HG03565 (cell line): ENCODE results near the gene ARMS2.

Experiments used
- ATAC-seq: cut with Tn5 transposase; IDR thresholded peaks from one replicate; pipeline ENCODE4 v1.9.1; 2021; ENCODE audit warnings: mild to moderate bottlenecking, moderate library complexity; ENCODE audit not compliant: unreplicated experiment

Gene ARMS2

DNA sequence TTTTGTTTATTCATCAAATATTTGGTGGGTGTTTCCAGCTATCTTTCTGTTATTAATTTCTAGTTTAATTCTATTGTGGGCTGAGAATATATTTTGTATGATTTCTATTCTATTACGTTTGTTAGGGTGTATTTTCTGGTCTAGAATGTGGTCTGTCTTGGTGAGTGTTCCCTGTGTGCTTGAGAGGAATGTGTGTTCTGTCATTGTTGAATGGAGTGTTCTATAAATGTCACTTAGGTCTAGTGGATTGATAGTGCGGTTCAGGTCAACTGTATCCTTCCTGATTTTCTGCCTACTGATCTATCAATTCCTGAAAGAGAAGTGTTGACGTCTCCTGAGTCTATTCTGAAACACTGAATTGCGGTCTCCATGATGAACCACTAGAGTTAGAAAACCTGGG, 15.4 kb downstream of the ARMS2 start:
- no peak for ATAC-seq

- ATAC-seq: no peak
Measured at GRCh38 chr10:122471531-122472177, 17.2 kb downstream of the ARMS2 start.

DNA sequence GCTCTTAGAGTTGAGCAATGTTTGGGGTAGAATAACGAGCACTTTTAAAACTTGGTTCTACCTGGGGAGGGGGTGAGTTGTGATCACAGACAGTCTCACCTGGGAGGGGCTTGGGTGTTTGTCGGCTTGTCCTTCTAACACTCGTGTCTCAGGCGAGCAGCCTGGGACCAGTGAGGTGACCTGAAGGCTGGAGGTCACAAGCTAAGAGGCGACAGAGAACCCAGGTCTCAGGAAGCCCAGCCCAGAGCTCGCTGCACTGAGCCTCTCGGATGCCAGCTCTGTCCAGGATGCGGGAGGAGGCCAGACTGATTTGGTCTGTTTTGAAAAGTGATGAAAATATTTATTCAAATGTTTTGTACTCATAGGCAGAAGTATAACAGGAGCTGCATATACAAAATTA, 18.7 kb downstream of the ARMS2 start:
- no peak for ATAC-seq

GRCh38 chr10:122474131-122474818, 19.8 kb downstream of the ARMS2 start:
- no peak for ATAC-seq

DNA sequence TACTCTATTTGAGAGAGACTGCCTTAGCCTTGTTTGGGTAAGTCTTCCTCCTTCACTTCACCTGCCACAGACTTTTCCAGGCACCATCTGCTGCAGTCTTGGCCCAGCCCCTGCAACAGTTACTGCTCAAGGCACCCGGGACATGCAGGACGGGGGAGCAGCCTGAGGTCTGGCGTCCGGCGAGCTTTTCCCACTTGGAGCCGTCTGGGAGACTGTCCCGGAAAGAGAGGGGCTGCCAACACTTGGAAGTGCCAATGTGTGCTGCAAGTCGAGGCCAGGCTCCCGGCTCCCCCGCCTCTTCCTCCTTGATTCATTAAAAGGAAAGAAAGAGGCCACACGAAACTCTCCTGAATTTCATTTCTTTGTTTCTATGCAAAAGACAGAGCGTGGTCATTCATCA, 20.6 kb downstream of the ARMS2 start:
- ATAC-seq: no peak

DNA sequence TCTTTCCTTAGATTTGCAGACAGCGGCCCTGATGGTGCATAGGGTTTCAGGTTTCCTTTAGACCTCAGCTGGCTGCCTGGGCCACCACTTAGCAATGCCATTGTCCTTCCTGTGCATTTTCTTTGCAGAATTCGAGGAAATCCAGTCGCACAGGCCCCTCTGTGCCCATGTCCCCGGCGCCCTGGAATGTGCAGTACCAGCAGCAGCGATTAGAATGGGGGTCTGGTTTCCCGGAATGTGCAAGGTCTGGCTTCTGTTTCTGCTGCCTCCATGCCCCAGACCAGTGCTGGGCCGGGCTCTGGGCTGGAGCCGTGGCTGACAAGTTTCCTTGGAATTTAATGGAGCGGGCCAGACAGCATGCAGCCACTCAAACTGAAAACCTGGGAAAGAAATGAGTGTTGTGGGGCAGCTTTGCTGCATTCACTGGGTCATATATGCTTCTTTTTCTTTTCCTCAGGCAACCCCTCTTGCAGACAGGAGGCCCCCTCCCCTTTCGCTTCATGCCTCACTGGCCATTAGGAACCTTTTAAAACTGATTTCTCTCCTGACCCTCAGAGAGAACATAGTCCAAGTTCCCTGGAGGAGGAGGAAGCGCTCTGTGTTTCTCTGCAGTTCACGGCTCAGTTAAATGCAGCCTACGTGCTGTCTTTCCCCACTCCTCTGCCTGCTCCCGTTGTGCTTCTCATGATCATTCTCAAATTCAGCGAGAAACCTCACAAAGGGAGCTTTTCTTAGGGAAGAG, 21.3 kb downstream of the ARMS2 start:
- no peak for ATAC-seq

GRCh38 chr10:122476333-122476695, 21.9 kb downstream of the ARMS2 start:
- no peak for ATAC-seq

GRCh38 chr10:122477436-122477835, 23.0 kb downstream of the ARMS2 start:
- no peak for ATAC-seq

DNA sequence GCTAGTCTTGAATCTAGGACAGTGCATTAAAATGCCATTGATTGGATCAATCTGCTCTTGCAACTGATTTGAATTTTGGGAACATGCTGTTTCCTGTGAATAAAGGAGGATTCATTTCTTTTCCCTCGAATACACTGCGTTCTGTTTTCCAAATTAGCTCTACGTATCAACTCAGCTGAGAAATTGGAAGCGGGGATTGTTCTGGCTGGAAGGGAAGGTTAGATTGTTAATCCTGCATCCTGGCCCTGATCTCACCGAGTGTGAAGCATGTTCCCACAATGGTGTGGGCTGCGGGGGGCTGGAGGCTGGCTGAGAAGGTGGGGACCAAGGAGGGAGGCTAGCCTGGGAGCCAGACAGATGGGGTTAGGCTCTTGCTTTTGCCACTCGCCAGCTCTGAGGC, 24.5 kb downstream of the ARMS2 start:
- ATAC-seq: no peak

GRCh38 chr10:122480146-122480833, 25.8 kb downstream of the ARMS2 start:
- no peak for ATAC-seq

DNA sequence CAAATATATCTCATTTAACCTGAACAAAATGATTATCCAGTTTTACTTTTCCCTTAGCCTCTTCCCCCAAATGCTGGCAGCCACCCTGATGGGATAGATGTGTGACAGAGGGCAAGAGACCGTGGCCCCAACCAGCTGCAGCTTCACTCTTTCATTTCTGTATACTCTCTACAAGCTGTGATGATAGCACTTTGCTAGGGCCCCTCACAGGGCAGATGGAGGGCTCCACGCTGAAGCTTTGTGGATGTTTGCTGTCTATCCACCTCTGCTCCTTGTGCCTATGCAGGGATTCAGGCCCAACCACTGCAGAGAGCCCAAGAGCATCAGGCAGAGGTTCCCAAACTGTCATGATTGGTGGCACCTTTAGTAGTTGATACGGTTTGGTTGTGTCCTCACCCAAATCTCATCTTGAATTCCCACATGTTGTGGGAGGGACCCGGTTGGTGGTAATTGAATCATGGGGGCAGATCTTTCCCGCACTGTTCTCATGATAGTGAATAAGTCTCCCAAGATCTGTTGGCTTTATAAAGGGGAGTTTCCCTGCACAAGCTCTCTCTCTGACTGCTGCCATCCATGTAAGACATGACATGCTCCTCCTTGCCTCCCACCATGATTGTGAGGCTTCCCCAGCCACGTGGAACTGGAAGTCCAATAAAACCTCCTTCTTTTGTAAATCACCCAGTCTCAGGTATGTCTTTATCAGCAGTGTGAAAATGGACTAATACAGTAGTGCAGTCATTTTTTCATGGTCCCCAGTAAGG, 27.0 kb downstream of the ARMS2 start:
- no peak for ATAC-seq

DNA sequence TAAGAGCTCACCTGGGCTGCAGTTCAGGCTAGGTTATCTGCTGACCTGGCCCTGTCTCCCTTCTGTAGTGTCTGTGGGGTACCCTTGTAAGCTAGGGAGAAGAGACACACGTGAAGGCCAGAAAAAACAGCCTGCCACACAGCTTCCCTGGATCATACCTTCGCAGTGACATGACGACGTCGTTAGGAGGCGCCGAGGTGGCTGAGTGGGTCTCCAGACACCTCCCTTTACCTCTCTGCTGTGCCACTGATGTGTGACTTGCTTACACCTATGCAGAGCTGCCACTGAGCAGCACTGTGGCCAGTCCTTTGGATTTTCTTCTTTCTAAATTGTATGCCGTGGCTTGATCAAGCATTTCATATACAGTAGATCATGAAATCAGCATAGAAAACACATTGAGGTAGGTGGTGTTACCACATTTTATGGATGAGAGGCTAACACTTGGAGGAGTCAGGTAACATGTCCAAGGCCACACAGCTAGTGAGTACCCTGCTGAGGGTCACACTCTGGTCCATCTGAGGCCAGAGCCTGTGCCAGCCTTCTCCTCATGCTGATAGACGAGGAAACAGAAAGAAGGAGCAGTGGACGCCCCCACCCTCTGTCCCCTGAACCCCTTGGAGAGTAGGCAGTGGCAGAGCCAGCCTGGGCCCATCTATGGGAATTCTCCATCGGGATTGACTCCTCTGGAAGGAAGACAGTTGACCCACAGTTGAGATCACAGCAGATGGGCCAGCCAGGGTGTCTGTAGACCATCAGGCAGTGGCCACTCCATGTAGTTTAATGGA, 30.0 kb downstream of the ARMS2 start:
- ATAC-seq: no peak

DNA sequence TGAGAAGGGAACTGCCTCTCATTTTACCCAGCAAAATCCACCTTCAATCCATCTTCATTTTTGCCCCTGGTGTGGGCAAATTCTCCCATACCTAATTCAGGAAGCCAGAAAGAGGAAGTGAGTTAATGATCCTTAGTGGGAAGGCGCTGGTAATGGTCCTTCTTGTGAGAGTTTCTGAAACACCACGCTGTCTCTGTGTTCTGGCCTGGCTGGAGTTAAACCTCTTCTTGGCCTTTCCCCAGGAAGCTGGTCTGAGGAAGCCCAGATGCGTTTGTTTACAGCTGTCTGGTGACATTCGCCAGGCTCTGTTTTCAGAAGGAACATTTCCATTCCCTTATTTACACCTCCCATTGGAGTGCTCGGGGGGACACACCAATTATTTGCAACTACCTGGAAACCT, 31.2 kb downstream of the ARMS2 start:
- no peak for ATAC-seq

DNA sequence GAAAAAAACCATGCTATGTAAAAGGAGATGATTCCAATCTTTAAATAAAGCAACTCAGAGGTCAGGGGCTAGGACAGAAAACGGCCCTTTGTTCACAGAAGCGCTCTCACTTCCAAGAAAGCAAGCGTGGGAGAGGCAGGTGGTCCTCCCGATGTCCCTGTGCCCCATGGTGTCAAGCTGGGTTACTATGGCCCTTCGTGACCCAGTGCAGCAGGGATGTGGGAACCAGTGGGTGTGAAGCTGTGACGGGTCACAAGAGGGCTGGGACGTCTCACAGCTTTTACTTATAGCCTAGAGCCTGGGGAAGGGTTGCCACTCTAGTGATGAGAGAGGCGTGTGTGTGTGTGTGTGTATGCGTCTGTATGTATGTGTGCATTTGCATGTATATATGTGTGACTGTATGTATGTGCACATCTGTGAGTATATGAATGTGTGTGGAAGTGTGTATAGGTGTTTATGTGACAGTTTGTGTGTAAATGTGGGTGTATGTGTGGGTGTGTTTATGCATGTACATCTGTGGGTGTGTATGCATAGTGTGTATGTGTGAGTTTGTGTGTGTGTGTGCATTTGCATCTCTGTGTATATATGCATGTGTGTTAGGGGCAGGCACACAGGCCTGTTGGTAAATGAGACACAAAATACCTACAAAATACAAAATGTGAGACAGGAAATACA, 32.1 kb downstream of the ARMS2 start:
- no peak for ATAC-seq

DNA sequence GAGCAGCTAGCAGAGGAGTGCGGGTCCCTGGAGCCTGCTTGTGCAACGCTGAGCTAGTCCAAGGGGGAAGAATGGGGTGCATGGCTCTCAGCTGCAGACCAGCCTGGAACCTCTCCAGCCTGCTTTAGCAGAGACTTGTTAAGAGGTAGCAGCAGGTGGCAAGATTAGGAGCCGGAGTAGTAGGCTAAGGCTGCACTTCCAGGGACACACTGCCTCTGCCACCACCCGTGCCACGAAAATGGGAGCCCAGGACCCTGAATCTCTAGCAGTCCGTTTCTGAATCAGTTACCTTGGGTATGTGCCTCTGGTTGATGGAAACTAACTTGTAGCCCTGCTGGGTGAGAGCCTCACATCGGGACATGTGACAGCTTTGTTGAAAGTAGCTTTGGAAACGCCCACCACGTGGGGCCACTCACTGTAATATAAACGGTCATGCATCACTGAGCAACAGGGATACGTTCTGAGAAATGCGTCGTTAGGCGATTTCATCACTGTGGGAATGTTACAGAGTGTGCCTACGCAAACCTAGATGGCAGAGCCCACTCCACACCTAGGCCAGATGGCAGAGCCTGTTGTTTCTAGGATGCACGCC, 32.8 kb downstream of the ARMS2 start:
- ATAC-seq: no peak

DNA sequence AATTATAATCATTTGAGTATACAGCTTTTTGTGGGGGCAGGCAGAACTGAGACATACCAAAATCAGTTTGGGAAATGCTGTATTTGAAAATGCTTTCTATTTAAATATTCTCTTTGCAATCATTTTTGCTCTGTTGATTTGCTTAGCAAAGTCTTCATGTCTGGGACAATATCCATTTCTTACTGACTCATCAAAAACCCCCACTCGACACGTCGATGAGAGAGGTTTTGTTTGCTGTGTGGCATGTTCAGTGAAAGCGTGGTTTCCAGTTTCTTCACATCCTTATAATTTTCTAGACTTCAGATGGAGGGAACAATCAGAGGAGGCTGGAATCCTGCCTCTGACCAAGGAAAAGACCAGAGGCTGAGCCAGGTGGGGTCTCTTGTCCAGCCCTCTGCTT, 35.8 kb downstream of the ARMS2 start:
- ATAC-seq: no peak

DNA sequence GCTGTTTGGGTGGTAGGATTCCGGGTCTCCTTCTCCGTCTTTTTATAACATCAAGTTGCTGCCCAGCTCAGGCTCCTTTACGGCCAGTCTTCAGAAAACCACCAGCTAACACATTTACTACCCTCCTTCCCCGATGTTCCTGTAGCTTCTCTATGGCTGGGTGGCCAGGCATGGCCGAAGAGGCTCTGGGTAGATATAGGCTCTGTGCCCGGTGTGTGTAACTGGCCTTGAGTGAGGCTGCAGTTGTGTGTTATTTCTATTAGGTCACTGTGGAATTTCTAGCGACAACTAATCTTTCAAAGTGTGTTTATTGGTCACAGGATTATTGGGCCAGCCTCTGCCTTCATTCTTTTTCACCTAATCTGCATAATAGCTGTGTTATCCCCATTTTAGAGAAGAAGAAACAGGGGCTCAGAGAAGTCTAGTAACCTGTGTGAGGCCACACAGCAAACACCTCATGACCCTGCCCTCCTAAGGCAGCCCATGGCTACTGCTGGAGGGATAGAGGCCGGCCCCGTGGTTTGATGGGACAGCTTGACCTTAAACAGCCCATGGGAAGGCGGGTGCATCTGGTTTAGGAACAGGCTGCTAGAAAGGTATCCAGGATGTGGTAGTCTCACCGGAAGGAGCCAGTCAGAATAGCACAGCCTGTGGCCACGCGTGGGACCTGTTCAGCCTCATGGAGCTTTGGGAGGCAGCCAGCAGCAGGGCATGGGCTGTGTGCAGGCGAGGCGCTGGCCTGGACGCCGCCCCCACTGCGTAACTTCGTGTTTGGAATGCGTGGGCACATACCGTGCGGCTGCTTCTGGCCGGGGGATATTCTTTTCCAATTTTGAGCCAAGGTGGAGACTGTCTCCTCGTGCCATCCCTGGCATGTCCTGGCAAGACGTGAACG, 36.6 kb downstream of the ARMS2 start:
- no peak for ATAC-seq

GRCh38 chr10:122492006-122492405, 37.6 kb downstream of the ARMS2 start:
- ATAC-seq: no peak
